ENCODE results near the gene FBLN2. TPM values are rescaled to one million over a fixed set of nuclear protein-coding genes. Genes with fewer than 3 reads are reported as not detected.

Gene FBLN2
- total and polyA plus RNA-seq, 8 donors = 1.8 to 143 (median 11.9) TPM

- intact Hi-C loops (cut with DNase I; ENCODE audit: low total_unique reads) = no loop called here
- no peaks in the 10 kb centered on the region for H3K27me3 ChIP-seq
- WGBS, 5 donors = 73 to 87% (median 80%) methylated on average over 8 to 9 of the region's 9 CpGs
- H3K4me3 ChIP-seq = no peak overlapping the region
- DNase-seq = no peak
- H3K4me1 ChIP-seq = peaks cover 0 to 10% (median 7%) of the 10 kb centered on the region in 4 donors
- TF ChIP-seq POLR2A (IDR thresholded peaks at IDR 0.05) (no peak), POLR2AphosphoS5 (IDR thresholded peaks at IDR 0.05) (no peak), EP300 (IDR thresholded peaks at IDR 0.05) (no peak), CTCF (IDR thresholded peaks at IDR 0.05) (no peak)
- H3K9me3 ChIP-seq = no peaks in the 10 kb centered on the region
- H3K27ac ChIP-seq = no peak overlapping the region
- H3K36me3 ChIP-seq = peaks cover 0 to 6% (median 0%) of the 10 kb centered on the region in 4 donors
Observed at GRCh38 chr3:13626915-13627460, 78.1 kb downstream of the FBLN2 start.

- no peaks in the 10 kb centered on the region for H3K27me3 ChIP-seq
- no peaks in the 10 kb centered on the region for H3K9me3 ChIP-seq
- no peak for TF ChIP-seq POLR2AphosphoS5 (IDR thresholded peaks at IDR 0.05)
- no peak for TF ChIP-seq POLR2A (IDR thresholded peaks at IDR 0.05)
- TF ChIP-seq EP300 (IDR thresholded peaks at IDR 0.05) = no peak
- no peak for TF ChIP-seq CTCF (IDR thresholded peaks at IDR 0.05)
- WGBS, 5 donors = 82 to 92% (median 88%) methylated on average over 9 of the region's 9 CpGs
- intact Hi-C loops (cut with DNase I; ENCODE audit: low total_unique reads) = no loop called here
- H3K27ac ChIP-seq = no peak overlapping the region
- peaks cover 0 to 6% (median 0%) of the 10 kb centered on the region in 4 donors for H3K36me3 ChIP-seq
- H3K4me3 ChIP-seq = no peak overlapping the region
- H3K4me1 ChIP-seq = peaks cover 0 to 8% (median 6%) of the 10 kb centered on the region in 4 donors
- DNase-seq = no peak
Observed at GRCh38 chr3:13627681-13628080, 78.8 kb downstream of the FBLN2 start.

GRCh38 chr3:13628432-13628831 lies 79.5 kb downstream of the FBLN2 start:
- Histone ChIP-seq H3K27me3 (no peaks in the 10 kb centered on the region), H3K4me3 (no peak overlapping the region), H3K36me3 (peaks cover 0 to 6% (median 0%) of the 10 kb centered on the region in 4 donors), H3K4me1 (peaks cover 0 to 1% (median 0%) of the 10 kb centered on the region in 4 donors), H3K9me3 (no peaks in the 10 kb centered on the region), H3K27ac (no peak overlapping the region)
- WGBS, 5 donors = 86 to 95% (median 90%) methylated on average over 9 to 10 of the region's 10 CpGs
- DNase-seq = no peak
- intact Hi-C loops (cut with DNase I; ENCODE audit: low total_unique reads) = no loop called here
- TF ChIP-seq CTCF (IDR thresholded peaks at IDR 0.05) = no peak
- no peak for TF ChIP-seq EP300 (IDR thresholded peaks at IDR 0.05)
- TF ChIP-seq POLR2AphosphoS5 (IDR thresholded peaks at IDR 0.05) = no peak
- TF ChIP-seq POLR2A (IDR thresholded peaks at IDR 0.05) = no peak

GRCh38 chr3:13628841-13629551 lies 80.1 kb downstream of the FBLN2 start:
- intact Hi-C loops (cut with DNase I; ENCODE audit: low total_unique reads) = no loop called here
- 91 to 94% (median 93%) methylated on average over 10 to 27 of the region's 27 CpGs for WGBS, 5 donors
- Histone ChIP-seq H3K4me1 (no peaks in the 10 kb centered on the region), H3K27ac (no peak overlapping the region), H3K4me3 (no peak overlapping the region), H3K9me3 (no peaks in the 10 kb centered on the region), H3K27me3 (no peaks in the 10 kb centered on the region), H3K36me3 (peaks cover 0 to 6% (median 0%) of the 10 kb centered on the region in 4 donors)
- DNase-seq = no peak
- TF ChIP-seq POLR2AphosphoS5 (IDR thresholded peaks at IDR 0.05) (no peak), POLR2A (IDR thresholded peaks at IDR 0.05) (no peak), EP300 (IDR thresholded peaks at IDR 0.05) (no peak), CTCF (IDR thresholded peaks at IDR 0.05) (no peak)
